HG03280 (cell line): ENCODE results near the gene LGALS9.

ENCODE experiments used
- ATAC-seq: cut with Tn5 transposase; IDR thresholded peaks from one replicate; pipeline ENCODE4 v1.9.1; 2021; ENCODE audit warnings: mild to moderate bottlenecking, moderate library complexity; ENCODE audit not compliant: unreplicated experiment

The LGALS9 gene

GRCh38 chr17:27602721-27603420 is 28.1 kb upstream of the LGALS9 start:
- no peak for ATAC-seq

- no peak for ATAC-seq
These were observed 27.6 kb upstream of the LGALS9 start for GRCh38 chr17:27603421-27603770.

GRCh38 chr17:27603880-27604794 is 26.9 kb upstream of the LGALS9 start:
- no peak for ATAC-seq

GRCh38 chr17:27605409-27605808 is 25.6 kb upstream of the LGALS9 start:
- no peak for ATAC-seq

GRCh38 chr17:27607521-27608091 is 23.4 kb upstream of the LGALS9 start:
- ATAC-seq = no peak

GRCh38 chr17:27608328-27609230 is 22.4 kb upstream of the LGALS9 start:
- ATAC-seq = no peak

- no peak for ATAC-seq
These were observed 21.2 kb upstream of the LGALS9 start for GRCh38 chr17:27609611-27610303.

GRCh38 chr17:27610304-27610677 is 20.7 kb upstream of the LGALS9 start:
- no peak for ATAC-seq

GRCh38 chr17:27612160-27612770 is 18.7 kb upstream of the LGALS9 start:
- no peak for ATAC-seq

GRCh38 chr17:27613433-27613832 is 17.6 kb upstream of the LGALS9 start:
- ATAC-seq = no peak

GRCh38 chr17:27615121-27615520 is 15.9 kb upstream of the LGALS9 start:
- ATAC-seq = no peak

GRCh38 chr17:27616414-27616813 is 14.6 kb upstream of the LGALS9 start:
- no peak for ATAC-seq

- ATAC-seq = no peak
These were observed 12.6 kb upstream of the LGALS9 start for GRCh38 chr17:27618417-27618816.

- no peak for ATAC-seq
These were observed 10.3 kb upstream of the LGALS9 start for GRCh38 chr17:27620721-27621120.

- no peak for ATAC-seq
These were observed 9.5 kb upstream of the LGALS9 start for GRCh38 chr17:27621536-27621935.

GRCh38 chr17:27621942-27622559 is 8.9 kb upstream of the LGALS9 start:
- no peak for ATAC-seq

- no peak for ATAC-seq
These were observed 8.0 kb upstream of the LGALS9 start for GRCh38 chr17:27622986-27623385.

GRCh38 chr17:27623614-27624013 is 7.4 kb upstream of the LGALS9 start:
- ATAC-seq = no peak

GRCh38 chr17:27624539-27624938 is 6.4 kb upstream of the LGALS9 start:
- ATAC-seq = no peak
